HepG2 (cell line): ENCODE measurements around the gene ARHGEF40. TPM values are rescaled to one million over a fixed set of nuclear protein-coding genes. Genes with fewer than 3 reads are reported as not detected.
A peak's percentile ranks its signal among the peaks of the same experiment; 100 is the strongest.

ENCODE experiments used
- ATF7 ChIP-seq, 2 experiments: fragments of 450-650 bp in 1 of 2; sonication (generic) in 1 of 2; formaldehyde crosslinking in 1 of 2; IDR thresholded peaks; 2 replicates each; pipeline versions ENCODE4 v1.4.0 to v1.6.1; 2016 to 2020; ENCODE audit warnings: antibody characterized with exemption in 1 of 2, mild to moderate bottlenecking in 1 of 2, missing genetic modification reagents in 1 of 2
- HNRNPK ChIP-seq: fragments of 200-400 bp; formaldehyde crosslinking; IDR thresholded peaks from 2 replicates; pipeline ENCODE4 v1.6.1; 2018; ENCODE audit warnings: low read length, low read depth, moderate library complexity, mild to moderate bottlenecking; ENCODE audit not compliant: poor library complexity, severe bottlenecking
- SETDB1 ChIP-seq: sonication (generic); formaldehyde crosslinking; IDR thresholded peaks from 2 replicates; pipeline ENCODE4 v1.5.1; 2020; ENCODE audit warnings: missing genetic modification reagents, mild to moderate bottlenecking, borderline replicate concordance
- SMAD3 ChIP-seq: sonication (generic); formaldehyde crosslinking; IDR thresholded peaks from 2 replicates; pipeline ENCODE4 v1.4.0; 2020; ENCODE audit warnings: missing genetic modification reagents
- TBX2 ChIP-seq: sonication (generic); formaldehyde crosslinking; IDR thresholded peaks from 2 replicates; pipeline ENCODE4 v1.5.0; 2020; ENCODE audit warnings: missing genetic modification reagents, mild to moderate bottlenecking, borderline replicate concordance
- ZFP1 ChIP-seq: IDR thresholded peaks from 2 replicates; pipeline ENCODE4 v1.6.1; 2016
- ZMYM4 ChIP-seq: sonication (generic); formaldehyde crosslinking; IDR thresholded peaks from 2 replicates; pipeline ENCODE4 v1.8.1; 2023; ENCODE audit warnings: mild to moderate bottlenecking, missing genetic modification reagents
- polyA plus RNA-seq, 8 experiments: library from polyadenylated mRNA; depleted of rRNA in 3 of 8; stranded (reverse) in 7 of 8; unstranded in 1 of 8; fragments of >200 nt; fragmentation: Illumina TruSeq in 4 of 8; extraction: Trizol in 4 of 8; gene quantifications; 2 replicates each; pipeline versions ENCODE4 v1.2.1 to v1.2.3, GENCODE V29; 2011 to 2016; ENCODE audit warnings: low read depth in 4 of 8, missing spikeins in 1 of 8, mixed read lengths in 1 of 8; ENCODE audit not compliant: insufficient read depth in 1 of 8
- total RNA-seq, 5 experiments: library from RNA; depleted of rRNA; stranded (reverse); fragments of >200 nt; fragmentation: Illumina TruSeq; extraction: Trizol; gene quantifications; 2 replicates each; pipeline ENCODE4 v1.2.3, GENCODE V29; 2016; ENCODE audit warnings: low read depth in 1 of 5
- TF ChIP-seq, protein P1 (sequence below): sonication (generic); formaldehyde crosslinking; IDR thresholded peaks from 2 replicates; pipeline ENCODE4 v1.4.0; 2020; ENCODE audit warnings: missing genetic modification reagents, mild to moderate bottlenecking, borderline replicate concordance
- TF ChIP-seq, protein P2 (sequence below): sonication (generic); formaldehyde crosslinking; IDR thresholded peaks from 2 replicates; pipeline ENCODE4 v1.9.0; 2021; ENCODE audit warnings: mild to moderate bottlenecking, missing genetic modification reagents
- TF ChIP-seq, protein P3 (sequence below): sonication (generic); formaldehyde crosslinking; IDR thresholded peaks from 2 replicates; pipeline ENCODE4 v1.8.0; 2022; ENCODE audit warnings: missing genetic modification reagents, mild to moderate bottlenecking, borderline replicate concordance
- TF ChIP-seq, protein P4 (sequence below), 2 experiments: sonication (generic) in 1 of 2; formaldehyde crosslinking in 1 of 2; IDR thresholded peaks; 2 replicates each; pipeline versions ENCODE4 v1.4.0 to v1.6.1; 2016 to 2020; ENCODE audit warnings: borderline replicate concordance in 1 of 2, low read depth in 1 of 2, mild to moderate bottlenecking in 1 of 2, missing genetic modification reagents in 1 of 2

Gene ARHGEF40
- total and polyA plus RNA-seq, 2 of the 13 experiments (the other 11 are each of a cell fraction or from before 2014, with no cell fraction given), result 28.1 to 78.1 TPM

DNA sequence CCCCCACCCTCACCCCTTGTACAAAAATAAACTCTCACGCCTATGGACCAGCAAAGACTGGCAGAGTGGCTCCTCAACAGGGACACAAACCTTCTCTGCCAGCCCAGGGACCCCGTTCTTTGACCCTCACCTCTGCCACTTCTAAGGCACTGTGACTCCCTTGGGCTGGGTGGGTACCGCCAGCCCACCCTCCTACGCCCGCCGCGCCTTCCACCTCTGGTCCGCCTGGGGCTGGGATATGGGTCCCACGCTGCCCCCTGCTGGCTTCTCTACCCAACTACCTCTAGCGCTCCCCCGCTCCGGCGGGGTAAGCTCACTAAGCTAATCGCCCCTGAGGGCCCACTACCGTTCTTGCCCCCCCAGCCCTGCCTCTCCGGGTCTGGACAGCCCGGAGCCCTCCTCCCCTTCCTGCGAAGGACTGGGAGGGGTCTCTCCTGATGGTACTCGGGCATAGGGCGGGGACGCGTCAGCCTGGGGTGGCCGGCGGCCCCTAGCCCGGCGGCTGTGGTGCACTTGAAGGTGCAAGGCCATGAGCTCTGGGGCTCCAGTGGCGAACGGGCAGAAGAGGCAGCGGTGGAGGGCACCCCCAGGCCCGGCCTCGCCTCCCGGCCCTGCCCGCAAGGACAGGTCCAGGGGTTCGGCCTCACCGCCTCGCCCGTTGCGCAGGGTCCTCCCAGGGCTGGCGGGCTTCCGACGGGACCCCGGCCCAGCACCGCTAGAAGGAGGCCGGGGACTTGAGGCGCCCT, 20.3 kb downstream of the ARHGEF40 start (continued):
- TF ChIP-seq TBX2 (CRISPR knock-in tag), result no peak
- no peak for TF ChIP-seq SMAD3
- TF ChIP-seq, protein P1, sequence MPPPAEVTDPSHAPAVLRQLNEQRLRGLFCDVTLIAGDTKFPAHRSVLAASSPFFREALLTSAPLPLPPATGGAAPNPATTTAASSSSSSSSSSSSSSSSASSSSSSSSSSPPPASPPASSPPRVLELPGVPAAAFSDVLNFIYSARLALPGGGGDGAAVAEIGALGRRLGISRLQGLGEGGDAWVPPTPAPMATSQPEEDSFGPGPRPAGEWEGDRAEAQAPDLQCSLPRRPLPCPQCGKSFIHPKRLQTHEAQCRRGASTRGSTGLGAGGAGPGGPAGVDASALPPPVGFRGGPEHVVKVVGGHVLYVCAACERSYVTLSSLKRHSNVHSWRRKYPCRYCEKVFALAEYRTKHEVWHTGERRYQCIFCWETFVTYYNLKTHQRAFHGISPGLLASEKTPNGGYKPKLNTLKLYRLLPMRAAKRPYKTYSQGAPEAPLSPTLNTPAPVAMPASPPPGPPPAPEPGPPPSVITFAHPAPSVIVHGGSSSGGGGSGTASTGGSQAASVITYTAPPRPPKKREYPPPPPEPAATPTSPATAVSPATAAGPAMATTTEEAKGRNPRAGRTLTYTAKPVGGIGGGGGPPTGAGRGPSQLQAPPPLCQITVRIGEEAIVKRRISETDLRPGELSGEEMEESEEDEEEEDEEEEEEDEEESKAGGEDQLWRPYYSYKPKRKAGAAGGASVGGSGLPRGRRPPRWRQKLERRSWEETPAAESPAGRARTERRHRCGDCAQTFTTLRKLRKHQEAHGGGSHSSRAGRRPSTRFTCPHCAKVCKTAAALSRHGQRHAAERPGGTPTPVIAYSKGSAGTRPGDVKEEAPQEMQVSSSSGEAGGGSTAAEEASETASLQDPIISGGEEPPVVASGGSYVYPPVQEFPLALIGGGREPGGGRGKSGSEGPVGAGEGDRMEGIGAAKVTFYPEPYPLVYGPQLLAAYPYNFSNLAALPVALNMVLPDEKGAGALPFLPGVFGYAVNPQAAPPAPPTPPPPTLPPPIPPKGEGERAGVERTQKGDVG (CRISPR knock-in tag), result peak; percentile 95; the same call in 1 of the 2 replicates
- TF ChIP-seq, protein P2, sequence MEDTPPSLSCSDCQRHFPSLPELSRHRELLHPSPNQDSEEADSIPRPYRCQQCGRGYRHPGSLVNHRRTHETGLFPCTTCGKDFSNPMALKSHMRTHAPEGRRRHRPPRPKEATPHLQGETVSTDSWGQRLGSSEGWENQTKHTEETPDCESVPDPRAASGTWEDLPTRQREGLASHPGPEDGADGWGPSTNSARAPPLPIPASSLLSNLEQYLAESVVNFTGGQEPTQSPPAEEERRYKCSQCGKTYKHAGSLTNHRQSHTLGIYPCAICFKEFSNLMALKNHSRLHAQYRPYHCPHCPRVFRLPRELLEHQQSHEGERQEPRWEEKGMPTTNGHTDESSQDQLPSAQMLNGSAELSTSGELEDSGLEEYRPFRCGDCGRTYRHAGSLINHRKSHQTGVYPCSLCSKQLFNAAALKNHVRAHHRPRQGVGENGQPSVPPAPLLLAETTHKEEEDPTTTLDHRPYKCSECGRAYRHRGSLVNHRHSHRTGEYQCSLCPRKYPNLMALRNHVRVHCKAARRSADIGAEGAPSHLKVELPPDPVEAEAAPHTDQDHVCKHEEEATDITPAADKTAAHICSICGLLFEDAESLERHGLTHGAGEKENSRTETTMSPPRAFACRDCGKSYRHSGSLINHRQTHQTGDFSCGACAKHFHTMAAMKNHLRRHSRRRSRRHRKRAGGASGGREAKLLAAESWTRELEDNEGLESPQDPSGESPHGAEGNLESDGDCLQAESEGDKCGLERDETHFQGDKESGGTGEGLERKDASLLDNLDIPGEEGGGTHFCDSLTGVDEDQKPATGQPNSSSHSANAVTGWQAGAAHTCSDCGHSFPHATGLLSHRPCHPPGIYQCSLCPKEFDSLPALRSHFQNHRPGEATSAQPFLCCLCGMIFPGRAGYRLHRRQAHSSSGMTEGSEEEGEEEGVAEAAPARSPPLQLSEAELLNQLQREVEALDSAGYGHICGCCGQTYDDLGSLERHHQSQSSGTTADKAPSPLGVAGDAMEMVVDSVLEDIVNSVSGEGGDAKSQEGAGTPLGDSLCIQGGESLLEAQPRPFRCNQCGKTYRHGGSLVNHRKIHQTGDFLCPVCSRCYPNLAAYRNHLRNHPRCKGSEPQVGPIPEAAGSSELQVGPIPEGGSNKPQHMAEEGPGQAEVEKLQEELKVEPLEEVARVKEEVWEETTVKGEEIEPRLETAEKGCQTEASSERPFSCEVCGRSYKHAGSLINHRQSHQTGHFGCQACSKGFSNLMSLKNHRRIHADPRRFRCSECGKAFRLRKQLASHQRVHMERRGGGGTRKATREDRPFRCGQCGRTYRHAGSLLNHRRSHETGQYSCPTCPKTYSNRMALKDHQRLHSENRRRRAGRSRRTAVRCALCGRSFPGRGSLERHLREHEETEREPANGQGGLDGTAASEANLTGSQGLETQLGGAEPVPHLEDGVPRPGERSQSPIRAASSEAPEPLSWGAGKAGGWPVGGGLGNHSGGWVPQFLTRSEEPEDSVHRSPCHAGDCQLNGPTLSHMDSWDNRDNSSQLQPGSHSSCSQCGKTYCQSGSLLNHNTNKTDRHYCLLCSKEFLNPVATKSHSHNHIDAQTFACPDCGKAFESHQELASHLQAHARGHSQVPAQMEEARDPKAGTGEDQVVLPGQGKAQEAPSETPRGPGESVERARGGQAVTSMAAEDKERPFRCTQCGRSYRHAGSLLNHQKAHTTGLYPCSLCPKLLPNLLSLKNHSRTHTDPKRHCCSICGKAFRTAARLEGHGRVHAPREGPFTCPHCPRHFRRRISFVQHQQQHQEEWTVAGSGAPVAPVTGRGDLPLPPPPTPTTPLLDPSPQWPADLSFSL (CRISPR knock-in tag), result 0 out of 2 replicates have a peak, but pooled peaks have one; percentile 32
- no peak for TF ChIP-seq HNRNPK
- TF ChIP-seq, protein P3, sequence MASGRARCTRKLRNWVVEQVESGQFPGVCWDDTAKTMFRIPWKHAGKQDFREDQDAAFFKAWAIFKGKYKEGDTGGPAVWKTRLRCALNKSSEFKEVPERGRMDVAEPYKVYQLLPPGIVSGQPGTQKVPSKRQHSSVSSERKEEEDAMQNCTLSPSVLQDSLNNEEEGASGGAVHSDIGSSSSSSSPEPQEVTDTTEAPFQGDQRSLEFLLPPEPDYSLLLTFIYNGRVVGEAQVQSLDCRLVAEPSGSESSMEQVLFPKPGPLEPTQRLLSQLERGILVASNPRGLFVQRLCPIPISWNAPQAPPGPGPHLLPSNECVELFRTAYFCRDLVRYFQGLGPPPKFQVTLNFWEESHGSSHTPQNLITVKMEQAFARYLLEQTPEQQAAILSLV, result 0 out of 2 replicates have a peak, but pooled peaks have one; percentile 63
- no peak for TF ChIP-seq ATF7 (IDR thresholded peaks at IDR 0.05)
- no peak for TF ChIP-seq ATF7 (CRISPR knock-in tag; IDR thresholded peaks at IDR 0.05)
- TF ChIP-seq ZMYM4 (CRISPR knock-in tag), result peak; percentile 74; the same call in 1 of the 2 replicates
- TF ChIP-seq SETDB1 (CRISPR knock-in tag), result no peak
- no peak for TF ChIP-seq ZFP1 (CRISPR knock-in tag)
- TF ChIP-seq, protein P4, sequence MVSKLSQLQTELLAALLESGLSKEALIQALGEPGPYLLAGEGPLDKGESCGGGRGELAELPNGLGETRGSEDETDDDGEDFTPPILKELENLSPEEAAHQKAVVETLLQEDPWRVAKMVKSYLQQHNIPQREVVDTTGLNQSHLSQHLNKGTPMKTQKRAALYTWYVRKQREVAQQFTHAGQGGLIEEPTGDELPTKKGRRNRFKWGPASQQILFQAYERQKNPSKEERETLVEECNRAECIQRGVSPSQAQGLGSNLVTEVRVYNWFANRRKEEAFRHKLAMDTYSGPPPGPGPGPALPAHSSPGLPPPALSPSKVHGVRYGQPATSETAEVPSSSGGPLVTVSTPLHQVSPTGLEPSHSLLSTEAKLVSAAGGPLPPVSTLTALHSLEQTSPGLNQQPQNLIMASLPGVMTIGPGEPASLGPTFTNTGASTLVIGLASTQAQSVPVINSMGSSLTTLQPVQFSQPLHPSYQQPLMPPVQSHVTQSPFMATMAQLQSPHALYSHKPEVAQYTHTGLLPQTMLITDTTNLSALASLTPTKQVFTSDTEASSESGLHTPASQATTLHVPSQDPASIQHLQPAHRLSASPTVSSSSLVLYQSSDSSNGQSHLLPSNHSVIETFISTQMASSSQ (IDR thresholded peaks at IDR 0.05; ENCODE audit: low read depth), result no peak
- TF ChIP-seq, protein P4 (CRISPR knock-in tag; IDR thresholded peaks at IDR 0.05; ENCODE audit: borderline replicate concordance), result no peak
